SK-N-SH (cell line): ENCODE data around the gene ANAPC5. TPM values are rescaled to one million over a fixed set of nuclear protein-coding genes. Genes with fewer than 3 reads are reported as not detected.
"Not testable (repeated sequence)": the region's sequence is repeated elsewhere in the genome, so short reads cannot be mapped to it uniquely, and the experiment has no call there.

ENCODE experiments used
- CTCF ChIA-PET: fragments of 300-600, 350-600 bp; formaldehyde crosslinking; extraction: SDS; loops from one replicate; lab custom pipeline; 2021; lab: Yijun Ruan, JAX
- POLR2A ChIA-PET: fragments of 350-600 bp; sonication (Branson Sonifier 250); formaldehyde crosslinking; extraction: SDS; loops from one replicate; lab custom pipeline; 2020; ENCODE audit warnings: antibody characterized with exemption, inconsistent platforms; lab: Yijun Ruan, JAX
- DNase-seq: peaks from one replicate; pipeline ENCODE4 v3.0.0; 2012
- H2AFZ ChIP-seq: fragments of 200-600 bp; sonication (generic); 2 replicates; pipeline ENCODE4 v1.8.1; 2016; ENCODE audit warnings: antibody characterized with exemption, mild to moderate bottlenecking, low read depth
- H3F3A ChIP-seq: fragments of 200-600 bp; sonication (generic); replicated peaks from 2 replicates; pipeline ENCODE3; 2016; ENCODE audit warnings: antibody characterized with exemption, mild to moderate bottlenecking; ENCODE audit not compliant: insufficient read depth
- H3K27ac ChIP-seq, 2 experiments: fragments of 200-500 bp in 1 of 2; fragments of 200-600 bp in 1 of 2; sonication (Bioruptor generic) in 1 of 2; sonication (generic), shearing (Covaris generic) in 1 of 2; 2 replicates each; pipeline versions ENCODE4 v1.5.1 to v1.6.1; 2014 to 2016; ENCODE audit warnings: low read depth in 2 of 2, inconsistent platforms in 1 of 2, low read length in 1 of 2, mild to moderate bottlenecking in 1 of 2, mixed read lengths in 1 of 2
- H3K27me3 ChIP-seq: fragments of 200-600 bp; sonication (generic), shearing (Covaris generic); 2 replicates; pipeline ENCODE4 v1.6.1; 2016; ENCODE audit warnings: mixed run types; ENCODE audit not compliant: insufficient read depth
- H3K36me3 ChIP-seq, 2 experiments: fragments of 200-500 bp in 1 of 2; fragments of 200-600 bp in 1 of 2; sonication (Bioruptor generic) in 1 of 2; sonication (generic) in 1 of 2; replicated peaks in 1 of 2; 2 replicates each; pipeline versions ENCODE3 to v1.5.1; 2014 to 2016; ENCODE audit warnings: low read length in 1 of 2, mild to moderate bottlenecking in 1 of 2; ENCODE audit not compliant: insufficient read depth in 2 of 2, control insufficient read depth in 1 of 2
- H3K4me1 ChIP-seq, 2 experiments: fragments of 200-500 bp in 1 of 2; fragments of 200-600 bp in 1 of 2; sonication (Bioruptor generic) in 1 of 2; sonication (generic), shearing (Covaris generic) in 1 of 2; 2 replicates each; pipeline versions ENCODE4 v1.5.1 to v1.6.1; 2014 to 2016; ENCODE audit warnings: low read depth in 1 of 2, low read length in 1 of 2, mixed run types in 1 of 2; ENCODE audit not compliant: insufficient read depth in 2 of 2, control insufficient read depth in 1 of 2
- H3K4me2 ChIP-seq: fragments of 200-600 bp; sonication (generic), shearing (Covaris generic); 2 replicates; pipeline ENCODE4 v1.6.1; 2017; ENCODE audit warnings: mixed run types
- H3K4me3 ChIP-seq, 2 experiments: fragments of 200-500 bp in 1 of 2; fragments of 200-600 bp in 1 of 2; sonication (Bioruptor generic) in 1 of 2; sonication (generic), shearing (Covaris generic) in 1 of 2; 2 replicates each; pipeline versions ENCODE4 v1.5.1 to v1.8.1; 2014 to 2016; ENCODE audit warnings: low read depth in 2 of 2, inconsistent platforms in 1 of 2, low read length in 1 of 2, mild to moderate bottlenecking in 1 of 2, mixed read lengths in 1 of 2, moderate library complexity in 1 of 2
- H3K79me2 ChIP-seq: fragments of 200-600 bp; sonication (generic); 2 replicates; pipeline ENCODE4 v1.8.1; 2017; ENCODE audit warnings: mild to moderate bottlenecking; ENCODE audit not compliant: insufficient read depth
- H3K9ac ChIP-seq: fragments of 200-600 bp; sonication (generic); 2 replicates; pipeline ENCODE4 v1.6.1; 2017; ENCODE audit warnings: mixed run types
- H3K9me2 ChIP-seq: fragments of 200-600 bp; sonication (generic); 2 replicates; pipeline ENCODE4 v1.6.1; 2017; ENCODE audit warnings: mixed run types
- H3K9me3 ChIP-seq: fragments of 200-600 bp; sonication (generic); 2 replicates; pipeline ENCODE4 v1.6.1; 2017; ENCODE audit warnings: mixed run types, mild to moderate bottlenecking, moderate library complexity
- H4K20me1 ChIP-seq: fragments of 200-600 bp; sonication (generic); 2 replicates; pipeline ENCODE4 v1.6.1; 2017; ENCODE audit warnings: mild to moderate bottlenecking, mixed run types; ENCODE audit not compliant: insufficient read depth
- FOSL2 ChIP-seq: IDR thresholded peaks from 2 replicates; pipeline ENCODE4 v1.4.0; 2012; ENCODE audit warnings: low read depth, mild to moderate bottlenecking, moderate library complexity, borderline replicate concordance
- NRF1 ChIP-seq: IDR thresholded peaks from 2 replicates; pipeline ENCODE4 v1.6.1; 2012; ENCODE audit warnings: low read depth, mild to moderate bottlenecking, low read length
- POLR2AphosphoS5 ChIP-seq: IDR thresholded peaks from 2 replicates; pipeline ENCODE4 v1.6.1; 2012; ENCODE audit warnings: low read depth, low read length
- SMC3 ChIP-seq: IDR thresholded peaks from 2 replicates; pipeline ENCODE4 v1.6.1; 2012; ENCODE audit warnings: low read depth, low read length, improper control_type of control experiment
- TAF1 ChIP-seq: IDR thresholded peaks from 2 replicates; pipeline ENCODE4 v1.6.1; 2012; ENCODE audit warnings: low read depth, mild to moderate bottlenecking, low read length, moderate library complexity, borderline replicate concordance
- YY1 ChIP-seq: IDR thresholded peaks from 2 replicates; pipeline ENCODE4 v1.4.0; 2012; ENCODE audit warnings: low read depth, mild to moderate bottlenecking
- WGBS: methylation state at CpG from one replicate; pipeline ENCODE4 v1.1.6; 2017; ENCODE audit warnings: low lambda C conversion rate; 5-methylcytosine and 5-hydroxymethylcytosine counted together
- polyA plus RNA-seq, 3 experiments: library from polyadenylated mRNA; depleted of rRNA; stranded (reverse); fragments of >200 nt; gene quantifications; 2 replicates each; pipeline ENCODE4 v1.2.3, GENCODE V29; 2012
- TF ChIP-seq, protein P1 (sequence below): IDR thresholded peaks from 2 replicates; pipeline ENCODE4 v1.4.0; 2012; ENCODE audit warnings: low read depth, borderline replicate concordance
- TF ChIP-seq, protein P2 (sequence below): IDR thresholded peaks from 2 replicates; pipeline ENCODE4 v1.6.1; 2012; ENCODE audit warnings: mild to moderate bottlenecking, low read depth, low read length, moderate library complexity
- TF ChIP-seq, protein P3 (sequence below): fragments of 150-350 bp; IDR thresholded peaks from 2 replicates; pipeline ENCODE4 v1.6.1; 2016; ENCODE audit warnings: mild to moderate bottlenecking, low read depth, low read length
- TF ChIP-seq, protein P4 (sequence below): IDR thresholded peaks from 2 replicates; pipeline ENCODE4; 2012

Gene ANAPC5
- polyA plus RNA-seq, 1 of the 3 experiments (the other 2 are of a cell fraction) = 110 TPM

DNA sequence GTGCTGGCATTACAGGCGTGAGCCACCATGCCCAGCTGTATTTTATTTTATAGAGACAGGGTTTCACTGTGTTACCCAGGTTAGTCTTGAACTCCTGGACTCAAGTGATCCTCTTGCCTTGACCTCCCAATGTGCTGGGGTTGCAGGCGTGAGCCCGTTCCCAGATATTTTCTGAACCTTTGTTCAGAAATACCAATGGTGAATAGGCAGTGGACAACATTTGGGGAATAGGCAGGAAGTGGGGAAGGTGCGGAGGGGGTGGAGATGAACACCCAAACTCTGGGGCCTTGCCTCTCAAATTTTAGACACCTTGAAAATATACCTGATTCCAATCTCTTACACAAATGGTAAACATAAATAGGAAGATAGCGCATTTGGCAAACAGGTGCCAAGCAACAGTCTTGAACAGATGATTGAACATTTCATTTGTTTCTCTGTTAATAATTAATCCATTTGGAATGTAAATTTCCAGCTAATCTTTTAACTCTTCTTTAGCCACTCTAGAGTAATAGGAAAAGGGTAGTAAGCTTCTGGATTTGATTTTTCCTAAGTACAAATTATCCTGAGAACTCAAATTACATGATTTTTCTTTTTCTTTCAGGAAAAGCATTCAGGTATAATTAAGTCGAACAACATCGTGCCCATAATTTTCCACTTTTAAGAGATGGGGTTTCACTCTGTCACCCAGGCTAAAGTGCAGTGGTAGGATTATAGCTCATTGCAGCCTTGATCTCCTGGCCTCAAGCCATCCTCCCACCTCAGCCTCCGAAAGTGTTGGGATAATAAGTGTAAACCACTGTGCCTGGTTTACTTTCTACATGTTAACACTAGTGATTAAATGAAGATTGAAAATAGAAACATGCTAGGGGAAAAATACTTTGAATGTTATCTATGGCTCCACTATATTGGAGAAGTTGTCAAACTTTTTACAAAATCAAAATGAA, 24.8 kb upstream of the ANAPC5 start:
- POLR2A ChIA-PET = no interaction called here
- H2AFZ ChIP-seq = no peak overlapping the region
- no peaks in the 10 kb centered on the region for H3K79me2 ChIP-seq
- H4K20me1 ChIP-seq = no peaks in the 10 kb centered on the region
- H3K4me2 ChIP-seq = no peak overlapping the region
- H3K4me3 ChIP-seq = no peak overlapping the region
- no peaks in the 10 kb centered on the region for H3K9me2 ChIP-seq
- TF ChIP-seq YY1 = no peak
- TF ChIP-seq, protein P1, sequence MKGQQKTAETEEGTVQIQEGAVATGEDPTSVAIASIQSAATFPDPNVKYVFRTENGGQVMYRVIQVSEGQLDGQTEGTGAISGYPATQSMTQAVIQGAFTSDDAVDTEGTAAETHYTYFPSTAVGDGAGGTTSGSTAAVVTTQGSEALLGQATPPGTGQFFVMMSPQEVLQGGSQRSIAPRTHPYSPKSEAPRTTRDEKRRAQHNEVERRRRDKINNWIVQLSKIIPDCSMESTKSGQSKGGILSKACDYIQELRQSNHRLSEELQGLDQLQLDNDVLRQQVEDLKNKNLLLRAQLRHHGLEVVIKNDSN = no peak
- no peak for TF ChIP-seq TAF1
- no peak for TF ChIP-seq SMC3
- TF ChIP-seq, protein P2, sequence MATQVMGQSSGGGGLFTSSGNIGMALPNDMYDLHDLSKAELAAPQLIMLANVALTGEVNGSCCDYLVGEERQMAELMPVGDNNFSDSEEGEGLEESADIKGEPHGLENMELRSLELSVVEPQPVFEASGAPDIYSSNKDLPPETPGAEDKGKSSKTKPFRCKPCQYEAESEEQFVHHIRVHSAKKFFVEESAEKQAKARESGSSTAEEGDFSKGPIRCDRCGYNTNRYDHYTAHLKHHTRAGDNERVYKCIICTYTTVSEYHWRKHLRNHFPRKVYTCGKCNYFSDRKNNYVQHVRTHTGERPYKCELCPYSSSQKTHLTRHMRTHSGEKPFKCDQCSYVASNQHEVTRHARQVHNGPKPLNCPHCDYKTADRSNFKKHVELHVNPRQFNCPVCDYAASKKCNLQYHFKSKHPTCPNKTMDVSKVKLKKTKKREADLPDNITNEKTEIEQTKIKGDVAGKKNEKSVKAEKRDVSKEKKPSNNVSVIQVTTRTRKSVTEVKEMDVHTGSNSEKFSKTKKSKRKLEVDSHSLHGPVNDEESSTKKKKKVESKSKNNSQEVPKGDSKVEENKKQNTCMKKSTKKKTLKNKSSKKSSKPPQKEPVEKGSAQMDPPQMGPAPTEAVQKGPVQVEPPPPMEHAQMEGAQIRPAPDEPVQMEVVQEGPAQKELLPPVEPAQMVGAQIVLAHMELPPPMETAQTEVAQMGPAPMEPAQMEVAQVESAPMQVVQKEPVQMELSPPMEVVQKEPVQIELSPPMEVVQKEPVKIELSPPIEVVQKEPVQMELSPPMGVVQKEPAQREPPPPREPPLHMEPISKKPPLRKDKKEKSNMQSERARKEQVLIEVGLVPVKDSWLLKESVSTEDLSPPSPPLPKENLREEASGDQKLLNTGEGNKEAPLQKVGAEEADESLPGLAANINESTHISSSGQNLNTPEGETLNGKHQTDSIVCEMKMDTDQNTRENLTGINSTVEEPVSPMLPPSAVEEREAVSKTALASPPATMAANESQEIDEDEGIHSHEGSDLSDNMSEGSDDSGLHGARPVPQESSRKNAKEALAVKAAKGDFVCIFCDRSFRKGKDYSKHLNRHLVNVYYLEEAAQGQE = no peak
- TF ChIP-seq, protein P3, sequence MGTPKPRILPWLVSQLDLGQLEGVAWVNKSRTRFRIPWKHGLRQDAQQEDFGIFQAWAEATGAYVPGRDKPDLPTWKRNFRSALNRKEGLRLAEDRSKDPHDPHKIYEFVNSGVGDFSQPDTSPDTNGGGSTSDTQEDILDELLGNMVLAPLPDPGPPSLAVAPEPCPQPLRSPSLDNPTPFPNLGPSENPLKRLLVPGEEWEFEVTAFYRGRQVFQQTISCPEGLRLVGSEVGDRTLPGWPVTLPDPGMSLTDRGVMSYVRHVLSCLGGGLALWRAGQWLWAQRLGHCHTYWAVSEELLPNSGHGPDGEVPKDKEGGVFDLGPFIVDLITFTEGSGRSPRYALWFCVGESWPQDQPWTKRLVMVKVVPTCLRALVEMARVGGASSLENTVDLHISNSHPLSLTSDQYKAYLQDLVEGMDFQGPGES = no peak
- TF ChIP-seq FOSL2 = no peak
- TF ChIP-seq NRF1 = no peak
- no peak for TF ChIP-seq POLR2AphosphoS5
- TF ChIP-seq, protein P4, sequence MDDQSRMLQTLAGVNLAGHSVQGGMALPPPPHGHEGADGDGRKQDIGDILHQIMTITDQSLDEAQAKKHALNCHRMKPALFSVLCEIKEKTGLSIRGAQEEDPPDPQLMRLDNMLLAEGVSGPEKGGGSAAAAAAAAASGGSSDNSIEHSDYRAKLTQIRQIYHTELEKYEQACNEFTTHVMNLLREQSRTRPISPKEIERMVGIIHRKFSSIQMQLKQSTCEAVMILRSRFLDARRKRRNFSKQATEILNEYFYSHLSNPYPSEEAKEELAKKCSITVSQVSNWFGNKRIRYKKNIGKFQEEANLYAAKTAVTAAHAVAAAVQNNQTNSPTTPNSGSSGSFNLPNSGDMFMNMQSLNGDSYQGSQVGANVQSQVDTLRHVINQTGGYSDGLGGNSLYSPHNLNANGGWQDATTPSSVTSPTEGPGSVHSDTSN = no peak
- TF ChIP-seq, all 33 proteins: peak for 0
- no peaks in the 10 kb centered on the region for H3K36me3 ChIP-seq
- H3K9ac ChIP-seq = no peak overlapping the region
- H3K4me1 ChIP-seq = no peaks in the 10 kb centered on the region
- WGBS = 83% methylated on average over 8 of the region's 8 CpGs
- no peak overlapping the region for H3K27ac ChIP-seq
- CTCF ChIA-PET = no interaction called here
- no peaks in the 10 kb centered on the region for H3K9me3 ChIP-seq
- H3K27me3 ChIP-seq = no peaks in the 10 kb centered on the region
- DNase-seq = no peak
- no peaks in the 10 kb centered on the region for H3F3A ChIP-seq

DNA sequence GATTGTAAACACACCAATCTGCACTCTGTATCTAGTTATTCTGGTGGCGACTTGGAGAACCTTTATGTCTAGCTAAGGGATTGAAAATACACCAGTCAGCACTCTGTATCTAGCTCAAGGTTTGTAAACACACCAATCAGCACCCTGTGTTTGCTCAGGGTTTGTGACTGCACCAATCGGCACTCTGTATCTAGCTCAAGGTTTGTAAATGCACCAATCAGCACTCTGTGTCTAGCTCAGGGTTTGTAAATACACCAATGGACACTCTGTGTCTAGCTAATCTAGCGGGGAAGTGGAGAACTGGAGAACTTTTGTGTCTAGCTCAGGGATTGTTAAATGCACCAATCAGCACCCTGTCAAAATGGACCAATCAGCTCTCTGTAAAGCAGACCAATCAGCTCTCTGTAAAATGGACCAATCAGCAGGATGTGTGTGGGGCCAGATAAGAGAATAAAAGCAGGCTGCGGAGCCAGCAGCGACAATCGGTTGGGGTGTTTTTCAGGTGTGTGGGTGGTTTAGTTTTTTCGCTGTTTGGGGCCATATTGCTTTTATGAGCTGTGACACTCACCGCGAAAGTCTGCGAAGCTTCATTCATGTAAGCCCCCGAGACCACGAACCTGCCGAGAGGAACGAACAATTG, 22.9 kb upstream of the ANAPC5 start:
- not testable (repeated sequence) for H3K27me3 ChIP-seq, H3K9ac ChIP-seq, H3K36me3 ChIP-seq, H3K4me2 ChIP-seq, H3K27ac ChIP-seq, H3K4me1 ChIP-seq, H3K9me3 ChIP-seq, DNase-seq, H4K20me1 ChIP-seq, H2AFZ ChIP-seq, H3K9me2 ChIP-seq, H3F3A ChIP-seq, H3K79me2 ChIP-seq, H3K4me3 ChIP-seq
- CTCF ChIA-PET = interaction anchor here (0.6 to 1.1 kb wide), 2 partner anchors 9 to 35 kb away, joined by 3 read pairs; no protein-coding TSS in a partner anchor
- POLR2A ChIA-PET = interaction anchor here (0.9 to 1.1 kb wide), 2 partner anchors 23 to 25 kb away, joined by 3 to 4 read pairs; partner anchors contain the start of genes ANAPC5 and RNF34
- 87% methylated on average over 13 of the region's 14 CpGs for WGBS

DNA sequence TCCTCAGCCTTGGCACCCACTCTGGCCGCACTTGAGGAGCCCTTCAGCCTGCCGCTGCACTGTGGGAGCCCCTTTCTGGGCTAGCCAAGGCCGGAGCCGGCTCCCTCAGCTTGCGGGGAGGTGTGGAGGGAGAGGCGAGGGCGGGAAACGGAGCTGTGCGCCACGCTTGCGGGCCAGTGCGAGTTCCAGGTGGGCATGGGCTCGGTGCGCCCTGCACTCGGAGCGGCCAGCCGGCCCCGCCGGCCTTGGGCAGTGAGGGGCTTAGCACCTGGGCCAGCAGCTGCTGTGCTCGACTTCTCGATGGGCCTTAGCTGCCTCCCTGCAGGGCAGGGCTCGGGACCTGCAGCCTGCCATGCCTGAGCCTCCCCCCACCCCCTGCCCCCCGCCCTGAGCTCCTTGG, 22.1 kb upstream of the ANAPC5 start:
- H3K27me3 ChIP-seq, DNase-seq, H3K9me3 ChIP-seq, H3K9ac ChIP-seq, H3K27ac ChIP-seq, H4K20me1 ChIP-seq, H3K4me3 ChIP-seq, H3F3A ChIP-seq, H2AFZ ChIP-seq, H3K36me3 ChIP-seq, H3K9me2 ChIP-seq, H3K4me1 ChIP-seq, H3K79me2 ChIP-seq, H3K4me2 ChIP-seq: not testable (repeated sequence)
- ChIA-PET POLR2A (interaction anchor here (1.1 kb wide), 1 partner anchor 26 kb away, joined by 3 read pairs; the partner anchor contains the start of gene RNF34), CTCF (interaction anchor here (1.1 kb wide), 1 partner anchor 9 kb away, joined by 3 read pairs; no protein-coding TSS in a partner anchor)
- 97% methylated on average over 10 of the region's 23 CpGs for WGBS
